Measurements from ENCODE around the gene UGT2B28.
"Not testable (repeated sequence)": the region's sequence is repeated elsewhere in the genome, so short reads cannot be mapped to it uniquely, and the experiment has no call there.

UGT2B28 gene

DNA sequence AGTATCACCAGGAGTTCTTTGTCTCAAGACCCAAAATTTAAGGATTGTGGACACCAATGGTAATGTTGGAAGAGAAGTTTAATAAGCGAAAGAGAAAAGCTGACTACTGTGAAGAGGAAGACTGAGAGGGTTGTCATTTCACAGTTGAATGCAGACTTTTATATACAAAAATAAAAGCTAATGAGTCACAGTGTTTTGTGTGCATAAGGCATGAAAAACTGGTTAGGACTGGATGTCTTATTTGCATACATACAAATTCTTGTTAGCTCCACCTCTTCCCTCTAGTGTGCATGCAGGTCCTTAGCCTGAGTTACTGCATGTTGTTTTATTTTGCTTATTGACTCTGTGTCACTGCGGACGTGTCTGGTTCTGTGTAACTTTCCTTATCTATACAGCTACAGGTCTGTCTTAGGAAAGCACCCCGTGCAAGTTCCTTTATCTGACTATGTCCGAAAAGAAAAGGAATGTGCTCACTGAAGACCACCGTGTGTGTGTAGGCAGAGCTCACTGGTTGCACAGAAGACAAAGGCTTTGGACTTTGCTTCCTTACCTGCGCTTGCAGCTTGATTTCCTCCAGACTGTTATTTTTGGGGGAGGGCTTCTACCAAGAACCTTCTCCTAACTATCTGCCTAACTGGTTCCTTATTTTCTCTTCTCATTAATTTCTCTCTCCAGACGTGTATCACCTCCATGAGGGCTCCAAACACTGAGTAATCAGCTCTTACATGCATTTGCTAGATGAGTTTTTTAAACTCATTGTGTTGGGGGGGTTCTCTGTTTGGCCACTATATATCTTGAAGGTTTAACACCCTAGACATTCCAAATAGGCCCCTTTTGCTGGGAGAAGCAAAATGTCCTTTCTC, 63.5 kb downstream of the UGT2B28 start:
- DNase-seq: not testable (repeated sequence)

Measured in activated CD4-positive, alpha-beta T cell treated with anti-CD3 and anti-CD28 coated beads, Interleukin-2, amount 50 U/mL, for 48 hours (primary cell).